ENCODE results near the gene ALDH1L1. TPM values are rescaled to one million over a fixed set of nuclear protein-coding genes. Genes with fewer than 3 reads are reported as not detected.
A peak's percentile ranks its signal among the peaks of the same experiment; 100 is the strongest.

The ALDH1L1 gene
- total RNA-seq, 4 donors from 2014 or later = 5.9 to 32.2 (median 16.1) TPM

DNA sequence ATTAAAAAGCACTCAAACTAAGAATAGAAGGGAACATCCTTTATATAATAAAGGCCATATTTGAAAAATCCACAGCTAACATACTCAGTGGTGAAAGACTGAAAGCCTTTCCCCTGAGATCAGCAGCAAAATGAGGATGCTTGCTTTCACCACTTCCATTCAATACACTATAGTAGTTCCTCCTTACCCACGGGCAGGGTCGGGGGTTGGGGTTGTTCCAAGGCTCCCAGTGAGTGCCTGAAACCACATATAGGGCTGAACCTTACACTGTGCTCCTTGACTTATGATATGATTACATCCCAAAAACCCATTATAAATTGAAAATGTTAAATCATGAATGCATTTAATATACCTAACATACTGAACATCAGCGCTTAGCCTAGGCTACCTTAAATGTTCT, 37.7 kb downstream of the ALDH1L1 start:
- intact Hi-C loops (cut with DNase I; ENCODE audit: low total_unique reads) (no loop called here), in situ Hi-C loops (cut with MboI; ENCODE audit: low pct_ligation_motif_present in 1 of 4, low pct_unique_long_range_greater_than_20kb in 1 of 4, low sequenced_read_pairs in 3 of 4) (loop anchor here in 1 of 4 donors (25.0 kb wide), 1 partner anchor 245 kb away; the partner anchor contains the start of gene CFAP100)
- no peaks in the 10 kb centered on the region for H3K4me1 ChIP-seq
- TF ChIP-seq POLR2A (IDR thresholded peaks at IDR 0.05) (no peak), CTCF (IDR thresholded peaks at IDR 0.05) (no peak), POLR2AphosphoS5 (IDR thresholded peaks at IDR 0.05) (no peak), EP300 (IDR thresholded peaks at IDR 0.05; ENCODE audit: low read depth) (no peak)
- DNase-seq = no peak
- no peaks in the 10 kb centered on the region for H3K36me3 ChIP-seq
- 58 to 66% methylated on average over 3 of the region's 3 CpGs for WGBS, 2 donors (ENCODE audit: low coverage in 1 of 2)
- H3K4me3 ChIP-seq = no peak overlapping the region
- peaks cover 13% of the 10 kb centered on the region for H3K27me3 ChIP-seq
- H3K9me3 ChIP-seq = no peaks in the 10 kb centered on the region
- H3K27ac ChIP-seq = no peak overlapping the region

GRCh38 chr3:126137490-126138130, 42.8 kb downstream of the ALDH1L1 start:
- H3K27me3 ChIP-seq = peaks cover 13% of the 10 kb centered on the region
- in situ Hi-C loops (cut with MboI; ENCODE audit: low pct_ligation_motif_present in 1 of 4, low pct_unique_long_range_greater_than_20kb in 1 of 4, low sequenced_read_pairs in 3 of 4) = loop anchor here in 2 of 4 donors (10.0 to 25.0 kb wide), 2 partner anchors 250 to 257 kb away; partner anchors contain the start of gene CFAP100 (in 2 of the 2)
- peaks cover 0 to 2% (median 0%) of the 10 kb centered on the region in 4 donors for H3K4me1 ChIP-seq
- DNase-seq = no peak
- H3K9me3 ChIP-seq = no peaks in the 10 kb centered on the region
- intact Hi-C loops (cut with DNase I; ENCODE audit: low total_unique reads) = no loop called here
- H3K4me3 ChIP-seq = no peak overlapping the region
- H3K27ac ChIP-seq = no peak overlapping the region
- TF ChIP-seq POLR2AphosphoS5 (IDR thresholded peaks at IDR 0.05) (no peak), CTCF (IDR thresholded peaks at IDR 0.05) (no peak), POLR2A (IDR thresholded peaks at IDR 0.05) (no peak), EP300 (IDR thresholded peaks at IDR 0.05; ENCODE audit: low read depth) (no peak)
- no peaks in the 10 kb centered on the region for H3K36me3 ChIP-seq
- 90% methylated on average over 8 of the region's 8 CpGs; no CpG with 5 or more reads in 1 of the 2 donors for WGBS, 2 donors (ENCODE audit: low coverage in 1 of 2)

GRCh38 chr3:126136428-126137220, 43.8 kb downstream of the ALDH1L1 start:
- Histone ChIP-seq H3K27ac (no peak overlapping the region), H3K4me1 (peaks cover 0 to 2% (median 0%) of the 10 kb centered on the region in 4 donors), H3K9me3 (no peaks in the 10 kb centered on the region), H3K4me3 (no peak overlapping the region), H3K36me3 (no peaks in the 10 kb centered on the region), H3K27me3 (peaks cover 13% of the 10 kb centered on the region)
- peak; percentile 4 for DNase-seq
- WGBS, 2 donors (ENCODE audit: low coverage in 1 of 2) = 83% methylated on average over 11 of the region's 11 CpGs; no CpG with 5 or more reads in 1 of the 2 donors
- TF ChIP-seq EP300 (IDR thresholded peaks at IDR 0.05; ENCODE audit: low read depth) = no peak
- no peak for TF ChIP-seq CTCF (IDR thresholded peaks at IDR 0.05)
- TF ChIP-seq POLR2AphosphoS5 (IDR thresholded peaks at IDR 0.05) = no peak
- TF ChIP-seq POLR2A (IDR thresholded peaks at IDR 0.05) = no peak
- intact Hi-C loops (cut with DNase I; ENCODE audit: low total_unique reads) (no loop called here), in situ Hi-C loops (cut with MboI; ENCODE audit: low pct_ligation_motif_present in 1 of 4, low pct_unique_long_range_greater_than_20kb in 1 of 4, low sequenced_read_pairs in 3 of 4) (loop anchor here in 2 of 4 donors (10.0 to 25.0 kb wide), 2 partner anchors 251 to 258 kb away; partner anchors contain the start of gene CFAP100 (in 2 of the 2))

Measured in transverse colon (tissue), 4 donors.